Panc1 (cell line): ENCODE data around the gene TNNI3K. TPM values are rescaled to one million over a fixed set of nuclear protein-coding genes. Genes with fewer than 3 reads are reported as not detected.

Experiments
- ATAC-seq: fragments of 200-7000 bp; cut with Tn5 transposase; 2 replicates; pipeline ENCODE4 v1.9.1; 2020; ENCODE audit warnings: mild to moderate bottlenecking, moderate library complexity
- BruUV-seq: library from RNA; stranded (reverse); fragments of 400-500 nt; replicated peaks from 2 replicates; lab custom pipeline; 2021; lab: Mats Ljungman, UMichigan
- CTCF ChIA-PET: fragments of 300-600 bp; sonication (Branson Sonifier 250); formaldehyde crosslinking; loops from one replicate; lab custom pipeline; 2022; ENCODE audit warnings: antibody characterized with exemption; lab: Charles Lee
- POLR2A ChIA-PET: fragments of 300-600 bp; sonication (Branson Sonifier 250); formaldehyde crosslinking; loops from one replicate; lab custom pipeline; 2022; ENCODE audit warnings: antibody characterized with exemption; lab: Charles Lee
- DNase-seq: peaks from one replicate; pipeline ENCODE4 v3.0.0-alpha.2; 2010; ENCODE audit warnings: low read depth, low spot score
- H3K27ac ChIP-seq: 2 replicates; pipeline ENCODE4 v1.5.1; 2011; ENCODE audit warnings: mild to moderate bottlenecking, low read length, inconsistent platforms
- H3K27me3 ChIP-seq: fragments of 200-500 bp; sonication (Bioruptor generic); 2 replicates; pipeline ENCODE4 v1.6.0; 2014; ENCODE audit warnings: low read length, inconsistent platforms; ENCODE audit not compliant: control insufficient read depth, insufficient read depth
- H3K36me3 ChIP-seq: fragments of 200-500 bp; sonication (Bioruptor generic); 2 replicates; pipeline ENCODE4 v1.5.1; 2014; ENCODE audit warnings: inconsistent platforms, mild to moderate bottlenecking, low read length, moderate library complexity; ENCODE audit not compliant: control insufficient read depth, insufficient read depth
- H3K4me1 ChIP-seq: 2 replicates; pipeline ENCODE4 v1.5.1; 2011; ENCODE audit warnings: inconsistent platforms, mild to moderate bottlenecking, low read length, moderate library complexity; ENCODE audit not compliant: control insufficient read depth, insufficient read depth
- H3K4me3 ChIP-seq, 2 experiments: 2 replicates each; pipeline ENCODE4 v1.5.1; 2011 to 2012; ENCODE audit warnings: low read depth in 2 of 2, low read length in 2 of 2, mild to moderate bottlenecking in 2 of 2, inconsistent platforms in 1 of 2, moderate library complexity in 1 of 2
- H3K9me3 ChIP-seq: fragments of 200-500 bp; sonication (Bioruptor generic); 2 replicates; pipeline ENCODE4 v1.5.1; 2014; ENCODE audit warnings: low read depth, mild to moderate bottlenecking, inconsistent platforms, low read length, moderate library complexity; ENCODE audit not compliant: control insufficient read depth, insufficient read depth
- POLR2AphosphoS5 ChIP-seq: IDR thresholded peaks from 2 replicates; pipeline ENCODE4 v1.6.1; 2012; ENCODE audit warnings: mild to moderate bottlenecking, low read depth, low read length, moderate library complexity
- SIN3A ChIP-seq: IDR thresholded peaks from 2 replicates; pipeline ENCODE4 v1.6.1; 2012; ENCODE audit warnings: low read depth, mild to moderate bottlenecking, low read length, moderate library complexity, borderline replicate concordance; ENCODE audit not compliant: insufficient read depth
- TCF7L2 ChIP-seq: IDR thresholded peaks from 2 replicates; pipeline ENCODE4 v1.6.1; 2011; ENCODE audit warnings: mild to moderate bottlenecking, low read depth, low read length, inconsistent platforms
- in situ Hi-C: cut with HindIII; loops from 2 replicates; pipeline ENCODE4 v1.10.0; 2016; ENCODE audit warnings: low sequenced_read_pairs, low pct_unique_long_range_greater_than_20kb
- intact Hi-C: fragments of 100-400 bp; cut with micrococcal nuclease; formaldehyde crosslinking; loops from one replicate; pipeline ENCODE4 v1.10.0; 2022; ENCODE audit not compliant: unreplicated experiment
- total RNA-seq: library from RNA; stranded (reverse); gene quantifications from one replicate; pipeline ENCODE4 v1.2.1, GENCODE V29; 2021; ENCODE audit not compliant: unreplicated experiment
- TF ChIP-seq, protein P1 (sequence below): fragments of 450-650 bp; IDR thresholded peaks from 2 replicates; pipeline ENCODE4 v1.5.1; 2017; ENCODE audit warnings: mild to moderate bottlenecking
- TF ChIP-seq, protein P2 (sequence below), 2 experiments: IDR thresholded peaks; 2 replicates each; pipeline ENCODE4 v1.6.1; 2011 to 2012; ENCODE audit warnings: low read depth in 2 of 2, control low read depth in 1 of 2, low read length in 1 of 2, mild to moderate bottlenecking in 1 of 2, moderate library complexity in 1 of 2; ENCODE audit not compliant: insufficient read depth in 1 of 2

TNNI3K gene
- total RNA-seq, 1 experiment from 2014 or later, result not detected

GRCh38 chr1:74522148-74522547 is 287.0 kb downstream of the TNNI3K start:
- ATAC-seq (no peak), DNase-seq (no peak)
- TF ChIP-seq, protein P1, sequence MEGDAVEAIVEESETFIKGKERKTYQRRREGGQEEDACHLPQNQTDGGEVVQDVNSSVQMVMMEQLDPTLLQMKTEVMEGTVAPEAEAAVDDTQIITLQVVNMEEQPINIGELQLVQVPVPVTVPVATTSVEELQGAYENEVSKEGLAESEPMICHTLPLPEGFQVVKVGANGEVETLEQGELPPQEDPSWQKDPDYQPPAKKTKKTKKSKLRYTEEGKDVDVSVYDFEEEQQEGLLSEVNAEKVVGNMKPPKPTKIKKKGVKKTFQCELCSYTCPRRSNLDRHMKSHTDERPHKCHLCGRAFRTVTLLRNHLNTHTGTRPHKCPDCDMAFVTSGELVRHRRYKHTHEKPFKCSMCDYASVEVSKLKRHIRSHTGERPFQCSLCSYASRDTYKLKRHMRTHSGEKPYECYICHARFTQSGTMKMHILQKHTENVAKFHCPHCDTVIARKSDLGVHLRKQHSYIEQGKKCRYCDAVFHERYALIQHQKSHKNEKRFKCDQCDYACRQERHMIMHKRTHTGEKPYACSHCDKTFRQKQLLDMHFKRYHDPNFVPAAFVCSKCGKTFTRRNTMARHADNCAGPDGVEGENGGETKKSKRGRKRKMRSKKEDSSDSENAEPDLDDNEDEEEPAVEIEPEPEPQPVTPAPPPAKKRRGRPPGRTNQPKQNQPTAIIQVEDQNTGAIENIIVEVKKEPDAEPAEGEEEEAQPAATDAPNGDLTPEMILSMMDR, result no peak
- TF ChIP-seq, protein P2, sequence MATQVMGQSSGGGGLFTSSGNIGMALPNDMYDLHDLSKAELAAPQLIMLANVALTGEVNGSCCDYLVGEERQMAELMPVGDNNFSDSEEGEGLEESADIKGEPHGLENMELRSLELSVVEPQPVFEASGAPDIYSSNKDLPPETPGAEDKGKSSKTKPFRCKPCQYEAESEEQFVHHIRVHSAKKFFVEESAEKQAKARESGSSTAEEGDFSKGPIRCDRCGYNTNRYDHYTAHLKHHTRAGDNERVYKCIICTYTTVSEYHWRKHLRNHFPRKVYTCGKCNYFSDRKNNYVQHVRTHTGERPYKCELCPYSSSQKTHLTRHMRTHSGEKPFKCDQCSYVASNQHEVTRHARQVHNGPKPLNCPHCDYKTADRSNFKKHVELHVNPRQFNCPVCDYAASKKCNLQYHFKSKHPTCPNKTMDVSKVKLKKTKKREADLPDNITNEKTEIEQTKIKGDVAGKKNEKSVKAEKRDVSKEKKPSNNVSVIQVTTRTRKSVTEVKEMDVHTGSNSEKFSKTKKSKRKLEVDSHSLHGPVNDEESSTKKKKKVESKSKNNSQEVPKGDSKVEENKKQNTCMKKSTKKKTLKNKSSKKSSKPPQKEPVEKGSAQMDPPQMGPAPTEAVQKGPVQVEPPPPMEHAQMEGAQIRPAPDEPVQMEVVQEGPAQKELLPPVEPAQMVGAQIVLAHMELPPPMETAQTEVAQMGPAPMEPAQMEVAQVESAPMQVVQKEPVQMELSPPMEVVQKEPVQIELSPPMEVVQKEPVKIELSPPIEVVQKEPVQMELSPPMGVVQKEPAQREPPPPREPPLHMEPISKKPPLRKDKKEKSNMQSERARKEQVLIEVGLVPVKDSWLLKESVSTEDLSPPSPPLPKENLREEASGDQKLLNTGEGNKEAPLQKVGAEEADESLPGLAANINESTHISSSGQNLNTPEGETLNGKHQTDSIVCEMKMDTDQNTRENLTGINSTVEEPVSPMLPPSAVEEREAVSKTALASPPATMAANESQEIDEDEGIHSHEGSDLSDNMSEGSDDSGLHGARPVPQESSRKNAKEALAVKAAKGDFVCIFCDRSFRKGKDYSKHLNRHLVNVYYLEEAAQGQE (IDR thresholded peaks at IDR 0.05; ENCODE audit: insufficient read depth in 1 of 2, low read depth in 2 of 2, low read length in 1 of 2), result no peak
- TF ChIP-seq SIN3A (no peak), POLR2AphosphoS5 (no peak), TCF7L2 (no peak)
- no TSS peak for BruUV-seq
- CTCF ChIA-PET, result no interaction called here
- Histone ChIP-seq H3K27ac (no peak overlapping the region), H3K4me1 (no peaks in the 10 kb centered on the region), H3K9me3 (no peaks in the 10 kb centered on the region), H3K4me3 (no peak overlapping the region), H3K27me3 (no peaks in the 10 kb centered on the region), H3K36me3 (no peaks in the 10 kb centered on the region)
- in situ Hi-C loops, result no loop called here
- POLR2A ChIA-PET, result interaction anchor here (0.6 kb wide), 1 partner anchor 107 kb away, joined by 3 read pairs; no protein-coding TSS in a partner anchor
- intact Hi-C loops, result no loop called here

GRCh38 chr1:74523873-74524480 is 288.8 kb downstream of the TNNI3K start:
- H3K9me3 ChIP-seq, result no peaks in the 10 kb centered on the region
- no peaks in the 10 kb centered on the region for H3K4me1 ChIP-seq
- no TSS peak for BruUV-seq
- ATAC-seq (no peak), DNase-seq (no peak)
- TF ChIP-seq TCF7L2 (no peak), SIN3A (no peak), POLR2AphosphoS5 (no peak)
- TF ChIP-seq, protein P2 (IDR thresholded peaks at IDR 0.05; ENCODE audit: insufficient read depth in 1 of 2, low read depth in 2 of 2, low read length in 1 of 2), result no peak
- TF ChIP-seq, protein P1, result no peak
- ChIA-PET CTCF (no interaction called here), POLR2A (interaction anchor here (0.7 kb wide), 1 partner anchor 848 kb away, joined by 4 read pairs; no protein-coding TSS in a partner anchor)
- intact Hi-C loops, result no loop called here
- H3K27me3 ChIP-seq, result no peaks in the 10 kb centered on the region
- H3K27ac ChIP-seq, result no peak overlapping the region
- no peak overlapping the region for H3K4me3 ChIP-seq
- in situ Hi-C loops, result no loop called here
- no peaks in the 10 kb centered on the region for H3K36me3 ChIP-seq
